SK-N-SH (cell line): ENCODE data around the gene MGAT4A. TPM values are rescaled to one million over a fixed set of nuclear protein-coding genes. Genes with fewer than 3 reads are reported as not detected.

Experiments used
- CTCF ChIA-PET: fragments of 300-600, 350-600 bp; formaldehyde crosslinking; extraction: SDS; loops from one replicate; lab custom pipeline; 2021; lab: Yijun Ruan, JAX
- POLR2A ChIA-PET: fragments of 350-600 bp; sonication (Branson Sonifier 250); formaldehyde crosslinking; extraction: SDS; loops from one replicate; lab custom pipeline; 2020; ENCODE audit warnings: antibody characterized with exemption, inconsistent platforms; lab: Yijun Ruan, JAX
- DNase-seq: peaks from one replicate; pipeline ENCODE4 v3.0.0; 2012
- H2AFZ ChIP-seq: fragments of 200-600 bp; sonication (generic); 2 replicates; pipeline ENCODE4 v1.8.1; 2016; ENCODE audit warnings: antibody characterized with exemption, mild to moderate bottlenecking, low read depth
- H3F3A ChIP-seq: fragments of 200-600 bp; sonication (generic); replicated peaks from 2 replicates; pipeline ENCODE3; 2016; ENCODE audit warnings: antibody characterized with exemption, mild to moderate bottlenecking; ENCODE audit not compliant: insufficient read depth
- H3K27ac ChIP-seq, 2 experiments: fragments of 200-500 bp in 1 of 2; fragments of 200-600 bp in 1 of 2; sonication (Bioruptor generic) in 1 of 2; sonication (generic), shearing (Covaris generic) in 1 of 2; 2 replicates each; pipeline versions ENCODE4 v1.5.1 to v1.6.1; 2014 to 2016; ENCODE audit warnings: low read depth in 2 of 2, inconsistent platforms in 1 of 2, low read length in 1 of 2, mild to moderate bottlenecking in 1 of 2, mixed read lengths in 1 of 2
- H3K27me3 ChIP-seq: fragments of 200-600 bp; sonication (generic), shearing (Covaris generic); 2 replicates; pipeline ENCODE4 v1.6.1; 2016; ENCODE audit warnings: mixed run types; ENCODE audit not compliant: insufficient read depth
- H3K36me3 ChIP-seq, 2 experiments: fragments of 200-500 bp in 1 of 2; fragments of 200-600 bp in 1 of 2; sonication (Bioruptor generic) in 1 of 2; sonication (generic) in 1 of 2; replicated peaks in 1 of 2; 2 replicates each; pipeline versions ENCODE3 to v1.5.1; 2014 to 2016; ENCODE audit warnings: low read length in 1 of 2, mild to moderate bottlenecking in 1 of 2; ENCODE audit not compliant: insufficient read depth in 2 of 2, control insufficient read depth in 1 of 2
- H3K4me1 ChIP-seq, 2 experiments: fragments of 200-500 bp in 1 of 2; fragments of 200-600 bp in 1 of 2; sonication (Bioruptor generic) in 1 of 2; sonication (generic), shearing (Covaris generic) in 1 of 2; 2 replicates each; pipeline versions ENCODE4 v1.5.1 to v1.6.1; 2014 to 2016; ENCODE audit warnings: low read depth in 1 of 2, low read length in 1 of 2, mixed run types in 1 of 2; ENCODE audit not compliant: insufficient read depth in 2 of 2, control insufficient read depth in 1 of 2
- H3K4me2 ChIP-seq: fragments of 200-600 bp; sonication (generic), shearing (Covaris generic); 2 replicates; pipeline ENCODE4 v1.6.1; 2017; ENCODE audit warnings: mixed run types
- H3K4me3 ChIP-seq, 2 experiments: fragments of 200-500 bp in 1 of 2; fragments of 200-600 bp in 1 of 2; sonication (Bioruptor generic) in 1 of 2; sonication (generic), shearing (Covaris generic) in 1 of 2; 2 replicates each; pipeline versions ENCODE4 v1.5.1 to v1.8.1; 2014 to 2016; ENCODE audit warnings: low read depth in 2 of 2, inconsistent platforms in 1 of 2, low read length in 1 of 2, mild to moderate bottlenecking in 1 of 2, mixed read lengths in 1 of 2, moderate library complexity in 1 of 2
- H3K79me2 ChIP-seq: fragments of 200-600 bp; sonication (generic); 2 replicates; pipeline ENCODE4 v1.8.1; 2017; ENCODE audit warnings: mild to moderate bottlenecking; ENCODE audit not compliant: insufficient read depth
- H3K9ac ChIP-seq: fragments of 200-600 bp; sonication (generic); 2 replicates; pipeline ENCODE4 v1.6.1; 2017; ENCODE audit warnings: mixed run types
- H3K9me2 ChIP-seq: fragments of 200-600 bp; sonication (generic); 2 replicates; pipeline ENCODE4 v1.6.1; 2017; ENCODE audit warnings: mixed run types
- H3K9me3 ChIP-seq: fragments of 200-600 bp; sonication (generic); 2 replicates; pipeline ENCODE4 v1.6.1; 2017; ENCODE audit warnings: mixed run types, mild to moderate bottlenecking, moderate library complexity
- H4K20me1 ChIP-seq: fragments of 200-600 bp; sonication (generic); 2 replicates; pipeline ENCODE4 v1.6.1; 2017; ENCODE audit warnings: mild to moderate bottlenecking, mixed run types; ENCODE audit not compliant: insufficient read depth
- CHD2 ChIP-seq: fragments of 150-350 bp; IDR thresholded peaks from 2 replicates; pipeline ENCODE4 v1.6.1; 2018; ENCODE audit warnings: low read length; ENCODE audit not compliant: partially characterized antibody
- ELF1 ChIP-seq: IDR thresholded peaks from 2 replicates; pipeline ENCODE4 v1.4.0; 2012
- FOXM1 ChIP-seq: IDR thresholded peaks from 2 replicates; pipeline ENCODE4 v1.4.0; 2012; ENCODE audit warnings: low read depth, mild to moderate bottlenecking
- JUND ChIP-seq: IDR thresholded peaks from 2 replicates; pipeline ENCODE4 v1.4.0; 2012
- PBX3 ChIP-seq: IDR thresholded peaks from 2 replicates; pipeline ENCODE4; 2012
- RCOR1 ChIP-seq: fragments of 150-350 bp; IDR thresholded peaks from 2 replicates; pipeline ENCODE4 v1.6.1; 2017; ENCODE audit warnings: antibody characterized with exemption, low read length
- TCF12 ChIP-seq: IDR thresholded peaks from 2 replicates; pipeline ENCODE4 v1.4.0; 2012
- ZBTB33 ChIP-seq: IDR thresholded peaks from 2 replicates; pipeline ENCODE4 v1.4.0; 2012; ENCODE audit warnings: low read depth, borderline replicate concordance
- WGBS: methylation state at CpG from one replicate; pipeline ENCODE4 v1.1.6; 2017; ENCODE audit warnings: low lambda C conversion rate; 5-methylcytosine and 5-hydroxymethylcytosine counted together
- polyA plus RNA-seq, 3 experiments: library from polyadenylated mRNA; depleted of rRNA; stranded (reverse); fragments of >200 nt; gene quantifications; 2 replicates each; pipeline ENCODE4 v1.2.3, GENCODE V29; 2012
- TF ChIP-seq, protein P1 (sequence below): IDR thresholded peaks from 2 replicates; pipeline ENCODE4 v1.6.1; 2012; ENCODE audit warnings: mild to moderate bottlenecking, low read depth, low read length, moderate library complexity
- TF ChIP-seq, protein P2 (sequence below): fragments of 200-600 bp; sonication (generic); IDR thresholded peaks from 2 replicates; pipeline ENCODE4 v1.6.1; 2017; ENCODE audit warnings: antibody characterized with exemption, mild to moderate bottlenecking, moderate library complexity

Gene MGAT4A
- polyA plus RNA-seq, 1 of the 3 experiments (the other 2 are of a cell fraction): 0.07 TPM

- H3K4me3 ChIP-seq: no peak overlapping the region
- DNase-seq: no peak
- no peaks in the 10 kb centered on the region; the same call in 1 of the 2 replicates for H3K79me2 ChIP-seq
- no peak overlapping the region for H3K9ac ChIP-seq
- H3F3A ChIP-seq: no peaks in the 10 kb centered on the region
- H2AFZ ChIP-seq: no peak overlapping the region
- peaks cover 51 to 69% of the 10 kb centered on the region in 2 experiments for H3K36me3 ChIP-seq
- no peaks in the 10 kb centered on the region for H4K20me1 ChIP-seq
- ChIA-PET POLR2A (no interaction called here), CTCF (interaction anchor here (1.2 kb wide), 1 partner anchor 33 kb away, joined by 4 read pairs; no protein-coding TSS in a partner anchor)
- H3K27me3 ChIP-seq: no peaks in the 10 kb centered on the region
- 70% methylated on average over 5 of the region's 5 CpGs for WGBS
- no peaks in the 10 kb centered on the region for H3K9me3 ChIP-seq
- TF ChIP-seq CHD2 (no peak), ZBTB33 (no peak), TCF12 (no peak), PBX3 (no peak)
- TF ChIP-seq, protein P1, sequence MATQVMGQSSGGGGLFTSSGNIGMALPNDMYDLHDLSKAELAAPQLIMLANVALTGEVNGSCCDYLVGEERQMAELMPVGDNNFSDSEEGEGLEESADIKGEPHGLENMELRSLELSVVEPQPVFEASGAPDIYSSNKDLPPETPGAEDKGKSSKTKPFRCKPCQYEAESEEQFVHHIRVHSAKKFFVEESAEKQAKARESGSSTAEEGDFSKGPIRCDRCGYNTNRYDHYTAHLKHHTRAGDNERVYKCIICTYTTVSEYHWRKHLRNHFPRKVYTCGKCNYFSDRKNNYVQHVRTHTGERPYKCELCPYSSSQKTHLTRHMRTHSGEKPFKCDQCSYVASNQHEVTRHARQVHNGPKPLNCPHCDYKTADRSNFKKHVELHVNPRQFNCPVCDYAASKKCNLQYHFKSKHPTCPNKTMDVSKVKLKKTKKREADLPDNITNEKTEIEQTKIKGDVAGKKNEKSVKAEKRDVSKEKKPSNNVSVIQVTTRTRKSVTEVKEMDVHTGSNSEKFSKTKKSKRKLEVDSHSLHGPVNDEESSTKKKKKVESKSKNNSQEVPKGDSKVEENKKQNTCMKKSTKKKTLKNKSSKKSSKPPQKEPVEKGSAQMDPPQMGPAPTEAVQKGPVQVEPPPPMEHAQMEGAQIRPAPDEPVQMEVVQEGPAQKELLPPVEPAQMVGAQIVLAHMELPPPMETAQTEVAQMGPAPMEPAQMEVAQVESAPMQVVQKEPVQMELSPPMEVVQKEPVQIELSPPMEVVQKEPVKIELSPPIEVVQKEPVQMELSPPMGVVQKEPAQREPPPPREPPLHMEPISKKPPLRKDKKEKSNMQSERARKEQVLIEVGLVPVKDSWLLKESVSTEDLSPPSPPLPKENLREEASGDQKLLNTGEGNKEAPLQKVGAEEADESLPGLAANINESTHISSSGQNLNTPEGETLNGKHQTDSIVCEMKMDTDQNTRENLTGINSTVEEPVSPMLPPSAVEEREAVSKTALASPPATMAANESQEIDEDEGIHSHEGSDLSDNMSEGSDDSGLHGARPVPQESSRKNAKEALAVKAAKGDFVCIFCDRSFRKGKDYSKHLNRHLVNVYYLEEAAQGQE: no peak
- H3K9me2 ChIP-seq: no peaks in the 10 kb centered on the region
- no peaks in the 10 kb centered on the region for H3K4me1 ChIP-seq
- H3K4me2 ChIP-seq: no peak overlapping the region
- no peak overlapping the region for H3K27ac ChIP-seq
Measured at GRCh38 chr2:98617149-98617548, 113.8 kb downstream of the MGAT4A start.

DNA sequence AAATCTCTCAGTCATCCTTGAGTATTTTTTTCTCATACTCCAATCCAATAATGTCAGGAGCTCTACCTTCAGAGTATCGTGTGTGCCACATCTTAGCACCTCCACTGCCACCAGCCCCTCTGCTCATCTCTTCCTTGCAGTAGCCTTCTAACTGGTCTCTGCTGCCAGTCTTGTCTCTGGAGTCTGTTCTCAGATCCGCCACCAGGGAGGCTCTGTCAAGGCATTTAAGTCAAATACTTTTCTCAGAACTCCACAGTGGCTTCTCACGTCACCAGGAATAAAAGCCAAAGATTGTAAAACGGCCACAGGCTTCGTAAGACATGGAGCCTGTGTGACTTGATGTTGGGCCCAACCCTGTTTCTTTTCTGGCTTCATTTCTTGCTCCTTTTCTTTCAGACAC lies 115.5 kb downstream of the MGAT4A start:
- Histone ChIP-seq H3K79me2 (peaks cover 12% of the 10 kb centered on the region), H4K20me1 (no peaks in the 10 kb centered on the region), H2AFZ (no peak overlapping the region), H3K9me3 (no peaks in the 10 kb centered on the region), H3K27ac (no peak overlapping the region)
- 92% methylated on average over 5 of the region's 5 CpGs for WGBS
- POLR2A ChIA-PET: no interaction called here
- TF ChIP-seq, protein P2, sequence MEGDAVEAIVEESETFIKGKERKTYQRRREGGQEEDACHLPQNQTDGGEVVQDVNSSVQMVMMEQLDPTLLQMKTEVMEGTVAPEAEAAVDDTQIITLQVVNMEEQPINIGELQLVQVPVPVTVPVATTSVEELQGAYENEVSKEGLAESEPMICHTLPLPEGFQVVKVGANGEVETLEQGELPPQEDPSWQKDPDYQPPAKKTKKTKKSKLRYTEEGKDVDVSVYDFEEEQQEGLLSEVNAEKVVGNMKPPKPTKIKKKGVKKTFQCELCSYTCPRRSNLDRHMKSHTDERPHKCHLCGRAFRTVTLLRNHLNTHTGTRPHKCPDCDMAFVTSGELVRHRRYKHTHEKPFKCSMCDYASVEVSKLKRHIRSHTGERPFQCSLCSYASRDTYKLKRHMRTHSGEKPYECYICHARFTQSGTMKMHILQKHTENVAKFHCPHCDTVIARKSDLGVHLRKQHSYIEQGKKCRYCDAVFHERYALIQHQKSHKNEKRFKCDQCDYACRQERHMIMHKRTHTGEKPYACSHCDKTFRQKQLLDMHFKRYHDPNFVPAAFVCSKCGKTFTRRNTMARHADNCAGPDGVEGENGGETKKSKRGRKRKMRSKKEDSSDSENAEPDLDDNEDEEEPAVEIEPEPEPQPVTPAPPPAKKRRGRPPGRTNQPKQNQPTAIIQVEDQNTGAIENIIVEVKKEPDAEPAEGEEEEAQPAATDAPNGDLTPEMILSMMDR: peak; percentile 16; the same call in 1 of the 2 replicates
- TF ChIP-seq RCOR1 (no peak), TCF12 (no peak), ZBTB33 (no peak), ELF1 (no peak), JUND (no peak), FOXM1 (no peak)
- TF ChIP-seq, all 33 proteins: peak for 1
- CTCF ChIA-PET: no interaction called here
- no peak overlapping the region for H3K4me3 ChIP-seq
- H3K4me1 ChIP-seq: peaks cover 0 to 5% of the 10 kb centered on the region in 2 experiments; a peak in 3 of 4 replicates
- H3F3A ChIP-seq: no peaks in the 10 kb centered on the region
- no peak overlapping the region for H3K4me2 ChIP-seq
- DNase-seq: no peak
- H3K27me3 ChIP-seq: no peaks in the 10 kb centered on the region
- no peak overlapping the region for H3K9ac ChIP-seq
- H3K36me3 ChIP-seq: peaks cover 64 to 83% of the 10 kb centered on the region in 2 experiments
- H3K9me2 ChIP-seq: no peaks in the 10 kb centered on the region
